HK-2 (cell line): ENCODE data around the gene ZMAT5.

Experiments used
- DNase-seq: peaks from one replicate; pipeline ENCODE4 v3.0.0-alpha.2; 2018; ENCODE audit not compliant: unreplicated experiment

ZMAT5 gene

DNA sequence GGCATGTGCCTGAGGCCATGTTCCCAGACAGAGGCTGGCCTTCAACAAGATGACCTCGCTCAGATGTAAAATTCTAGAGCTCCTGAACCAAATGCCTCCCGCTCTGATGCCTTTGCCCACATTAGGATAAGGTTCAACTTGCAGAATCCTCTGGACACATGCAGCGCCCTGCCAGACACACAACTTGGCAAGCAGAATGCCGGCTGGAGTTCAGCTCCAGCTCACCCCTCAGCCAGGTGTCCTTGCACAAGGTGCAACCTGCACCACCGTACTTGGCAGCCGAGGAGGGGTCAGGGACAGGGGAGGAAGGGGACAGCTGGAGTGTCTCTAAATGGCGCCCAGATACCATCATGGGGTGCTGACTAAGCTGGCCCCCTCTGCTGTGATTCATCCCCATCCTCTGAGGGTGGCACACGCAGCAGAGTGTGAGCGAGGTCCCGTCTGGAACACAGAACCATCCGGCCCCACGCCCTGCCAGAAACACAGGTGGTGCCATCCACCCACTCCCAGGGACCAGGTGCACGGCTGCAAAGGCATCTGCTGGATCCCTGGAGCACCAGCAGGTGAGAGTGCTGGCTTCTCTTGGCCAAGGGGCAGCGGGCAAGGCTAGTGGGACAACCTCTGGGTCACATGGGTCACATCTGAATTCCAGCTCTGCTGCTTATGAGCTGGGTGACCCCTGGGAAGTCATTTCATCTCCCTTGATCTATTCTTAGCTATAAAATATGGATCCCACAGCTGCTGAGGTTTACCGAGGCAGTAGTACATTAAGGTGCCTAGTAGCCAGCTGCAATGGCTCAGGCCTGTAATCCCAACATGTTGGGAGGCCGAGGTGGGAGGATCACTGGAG is 12.8 kb downstream of the ZMAT5 start:
- no peak for DNase-seq

DNA sequence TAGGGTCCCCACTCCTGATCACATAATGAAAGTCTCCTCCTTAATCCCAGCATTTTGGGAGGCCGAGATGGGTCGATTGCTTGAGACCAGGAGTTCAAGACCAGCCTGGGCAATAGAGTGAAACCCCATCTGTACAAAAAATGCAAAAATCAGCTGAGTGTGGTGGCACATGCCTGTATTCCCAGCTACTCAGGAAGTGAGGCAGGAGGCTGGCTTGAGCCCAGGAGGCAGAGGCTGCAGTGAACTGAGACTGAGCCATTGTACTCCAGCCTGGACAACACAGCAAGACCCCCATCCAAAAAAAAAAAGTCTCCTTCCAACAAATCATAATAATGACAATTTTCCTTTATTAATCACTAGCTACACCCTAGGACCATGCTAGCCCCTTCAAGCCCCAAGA is 15.1 kb downstream of the ZMAT5 start:
- DNase-seq = no peak

DNA sequence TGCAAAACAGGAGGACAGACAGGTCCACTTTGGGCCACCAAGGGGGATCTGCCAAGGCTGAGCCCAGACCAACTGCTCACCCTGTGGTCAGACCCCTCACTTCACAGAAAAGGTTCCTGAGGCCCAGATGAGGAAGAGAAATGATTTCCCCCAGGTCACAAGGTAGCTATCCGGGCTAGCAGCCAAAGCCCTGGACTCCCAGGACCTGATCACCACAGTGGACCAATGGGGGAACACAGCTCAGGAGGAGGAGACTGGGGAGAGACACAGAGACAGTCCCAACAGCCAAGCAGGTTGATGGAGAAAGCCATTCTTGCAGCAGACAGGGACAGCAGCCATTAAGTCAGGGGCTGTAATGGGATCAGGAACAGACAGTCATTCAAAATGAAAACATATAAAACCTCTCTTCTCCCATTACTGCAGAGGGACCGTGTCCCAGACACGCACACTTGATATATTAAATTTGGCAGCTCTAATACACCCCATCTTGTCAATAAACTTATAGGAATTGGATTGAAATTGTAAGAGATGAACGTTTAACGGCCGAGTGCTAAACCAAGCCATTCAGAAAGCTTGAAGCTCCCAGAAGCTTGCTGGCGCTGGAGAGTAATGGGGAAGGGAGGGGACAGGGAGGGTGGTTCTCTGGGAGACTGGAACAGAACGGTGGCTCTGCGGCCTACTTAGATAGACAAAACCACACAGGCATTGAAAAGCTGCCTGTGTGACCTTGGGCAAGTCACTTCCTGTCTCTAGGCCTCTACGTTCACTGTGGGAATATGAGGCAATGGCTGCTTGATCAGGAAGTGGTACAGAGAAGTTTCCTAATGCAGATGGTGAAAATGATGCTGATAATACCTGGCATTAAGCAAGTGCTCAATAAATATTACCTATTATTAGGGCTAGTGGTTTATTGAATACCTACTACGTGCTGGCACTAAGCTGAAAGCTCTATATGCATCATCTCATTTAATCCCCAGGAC is 16.0 kb downstream of the ZMAT5 start:
- no peak for DNase-seq

DNA sequence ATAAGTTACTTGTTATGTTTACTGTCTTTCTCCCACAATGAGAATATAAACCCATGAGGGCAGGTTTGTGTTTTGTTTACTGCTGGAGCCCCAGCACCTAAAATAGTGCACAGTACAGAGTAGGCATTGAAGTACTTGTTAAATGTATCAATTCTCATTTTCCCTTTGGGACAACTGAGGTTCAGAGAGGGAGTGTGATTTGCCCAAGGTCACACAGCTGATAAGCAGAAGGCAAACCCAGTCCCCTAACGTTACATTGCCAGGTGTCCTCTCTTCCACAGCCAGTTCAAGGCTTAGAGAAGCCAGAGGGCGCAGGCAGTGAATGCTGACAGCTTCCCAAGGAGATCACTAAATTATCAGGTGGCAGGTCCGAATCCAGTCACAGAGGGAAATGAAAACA is 16.8 kb downstream of the ZMAT5 start:
- no peak for DNase-seq

DNA sequence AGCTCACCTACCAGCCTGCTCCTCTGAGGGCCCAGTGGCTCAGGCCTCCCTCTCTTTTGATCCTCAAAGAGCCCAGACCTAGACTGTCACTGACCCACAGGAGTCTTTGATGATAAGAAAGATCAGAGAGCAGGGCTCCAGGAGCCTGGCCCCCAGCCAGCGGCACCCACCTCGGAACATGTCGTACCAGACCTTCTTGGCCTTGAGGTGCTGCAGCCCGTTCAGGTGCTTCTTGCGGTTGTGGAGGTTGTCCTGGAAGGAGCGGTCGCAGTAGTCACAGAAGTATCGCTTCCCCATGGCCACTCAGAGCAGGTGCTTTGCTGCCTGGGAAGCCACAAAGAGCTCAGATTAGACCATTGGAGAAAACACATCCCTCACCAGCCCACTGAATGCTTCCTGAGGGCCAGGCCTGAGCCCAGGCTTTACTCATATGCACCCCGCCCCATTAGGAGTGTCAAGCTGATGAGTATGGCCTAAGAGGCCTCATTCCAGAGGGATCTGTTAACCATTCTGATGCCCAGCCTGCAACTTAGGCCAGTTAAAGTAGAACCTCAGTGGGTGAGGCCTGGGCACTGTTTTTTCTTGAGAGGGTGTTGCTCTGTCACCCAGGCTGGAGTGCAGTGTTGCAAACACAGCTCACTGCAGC is 18.4 kb downstream of the ZMAT5 start:
- no peak for DNase-seq

DNA sequence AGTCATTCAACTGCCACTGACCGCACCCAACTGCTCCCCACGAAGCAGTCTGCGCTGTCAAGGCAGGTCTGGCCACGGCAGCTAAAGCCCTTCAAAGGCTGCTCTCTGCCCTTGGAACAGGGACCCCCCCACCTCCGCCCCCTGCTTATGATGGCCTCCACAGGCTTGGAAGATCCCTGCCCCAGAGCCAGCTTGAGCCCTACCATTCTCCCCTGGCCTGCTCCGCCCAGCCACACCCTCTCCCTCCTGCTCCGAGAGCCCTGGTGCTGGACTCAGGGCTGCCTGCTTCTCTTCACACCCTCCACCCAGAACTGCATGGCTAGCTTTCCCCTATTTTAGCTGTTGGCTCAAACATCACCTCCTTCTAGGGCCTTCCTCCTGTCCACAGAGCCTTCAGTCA is 19.0 kb downstream of the ZMAT5 start:
- no peak for DNase-seq

DNA sequence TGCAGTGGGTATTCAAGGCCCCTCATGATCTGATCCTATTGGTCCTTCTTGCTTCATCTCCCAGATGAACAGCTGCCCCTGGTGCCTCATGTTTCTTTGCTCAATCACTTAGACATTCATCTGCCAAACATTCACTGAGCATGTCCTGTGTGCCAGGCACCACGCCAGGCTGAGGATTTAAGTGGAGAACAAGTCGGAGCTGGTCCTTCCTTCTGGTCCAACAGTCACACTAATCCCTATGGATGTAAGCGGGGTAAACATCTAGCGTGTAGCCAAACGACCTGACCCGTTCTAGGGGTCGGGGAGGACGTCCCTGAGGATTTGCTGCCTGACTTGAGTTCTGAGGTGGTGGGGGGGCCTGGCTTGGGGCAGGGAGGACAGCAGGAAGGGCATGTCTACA is 21.9 kb downstream of the ZMAT5 start:
- DNase-seq = no peak

DNA sequence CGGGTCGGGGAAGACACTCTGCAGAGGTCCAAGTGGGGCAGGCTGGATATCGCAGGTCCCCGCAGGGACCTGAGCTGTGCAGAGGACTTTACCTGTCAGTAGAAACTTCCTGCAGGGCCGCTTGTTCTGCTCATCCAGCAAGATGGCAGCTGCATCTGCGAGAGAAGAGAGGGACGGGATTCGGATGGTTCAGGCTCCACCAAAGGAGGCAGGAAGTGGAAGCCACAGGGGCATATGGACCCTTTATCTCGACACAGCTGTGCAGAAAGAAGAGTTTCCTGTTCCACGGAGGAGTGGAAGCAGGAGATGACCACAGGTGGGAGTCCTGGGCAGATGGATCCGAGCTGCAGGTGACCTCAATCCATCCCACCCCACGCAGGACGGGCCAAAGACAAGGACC is 24.5 kb downstream of the ZMAT5 start:
- no peak for DNase-seq

DNA sequence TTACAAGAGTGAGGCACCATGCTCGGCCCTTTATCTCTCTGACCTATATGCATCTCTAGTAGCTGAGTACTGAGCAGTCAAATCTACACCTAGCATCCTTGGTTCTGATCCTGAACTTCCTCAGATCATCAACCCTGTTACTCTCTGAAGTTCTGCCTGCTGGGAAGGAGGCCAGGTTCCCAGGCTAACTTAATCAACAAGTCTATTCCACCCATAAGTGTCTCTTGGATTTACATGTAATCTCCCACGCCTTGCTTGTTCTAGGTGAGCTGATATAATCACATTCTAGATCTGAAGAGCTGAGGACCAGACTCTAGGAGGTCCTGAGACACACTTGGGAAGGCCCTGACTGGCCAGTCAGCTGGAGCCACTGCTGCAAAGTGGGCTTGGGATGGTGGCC is 24.9 kb downstream of the ZMAT5 start:
- no peak for DNase-seq

DNA sequence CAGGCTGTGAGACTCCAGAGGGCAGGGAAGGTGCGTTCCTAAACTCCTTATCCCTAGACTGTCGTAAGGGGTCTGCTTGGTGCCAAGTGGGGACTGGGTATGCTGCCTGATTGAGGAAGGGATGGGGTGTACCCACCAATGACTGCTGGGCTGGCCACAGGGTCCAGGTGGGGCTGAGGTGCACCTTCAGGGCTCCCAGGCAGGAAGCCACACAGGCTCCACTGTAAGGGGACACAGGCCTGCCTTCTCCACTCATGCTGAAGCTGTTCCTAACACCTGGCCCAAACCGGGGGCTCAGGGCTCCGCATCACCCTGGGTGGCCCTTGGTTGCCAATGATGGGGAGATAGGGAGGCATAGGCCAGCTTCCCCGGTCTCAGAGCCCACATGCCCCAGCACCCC is 26.6 kb downstream of the ZMAT5 start:
- DNase-seq = no peak

DNA sequence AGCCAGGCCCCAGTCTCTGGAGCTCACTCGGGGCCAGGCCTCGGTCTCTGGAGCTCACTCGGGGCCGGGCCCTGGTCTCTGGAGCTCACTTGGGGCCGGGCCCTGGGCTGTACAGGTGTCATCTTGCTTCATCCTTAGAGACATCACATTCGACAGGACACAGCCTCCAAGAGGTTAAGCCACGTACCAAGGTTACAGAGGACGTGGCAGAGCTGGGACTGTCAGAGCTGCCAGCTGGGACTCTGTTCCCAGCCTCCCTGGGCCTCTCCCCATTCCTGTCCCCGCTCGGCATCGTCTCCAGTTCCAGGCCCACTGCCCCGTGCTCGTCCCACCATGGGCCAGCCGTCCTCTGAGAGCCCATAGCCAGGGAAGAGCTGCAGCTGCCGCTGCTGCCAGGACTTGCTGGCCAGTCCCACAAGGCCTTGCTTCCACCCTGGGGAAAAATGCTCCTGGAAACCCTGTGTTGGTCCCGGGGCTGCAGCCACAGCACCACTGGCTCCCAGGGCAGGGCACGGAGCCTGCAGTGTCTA is 27.4 kb downstream of the ZMAT5 start:
- DNase-seq = no peak

DNA sequence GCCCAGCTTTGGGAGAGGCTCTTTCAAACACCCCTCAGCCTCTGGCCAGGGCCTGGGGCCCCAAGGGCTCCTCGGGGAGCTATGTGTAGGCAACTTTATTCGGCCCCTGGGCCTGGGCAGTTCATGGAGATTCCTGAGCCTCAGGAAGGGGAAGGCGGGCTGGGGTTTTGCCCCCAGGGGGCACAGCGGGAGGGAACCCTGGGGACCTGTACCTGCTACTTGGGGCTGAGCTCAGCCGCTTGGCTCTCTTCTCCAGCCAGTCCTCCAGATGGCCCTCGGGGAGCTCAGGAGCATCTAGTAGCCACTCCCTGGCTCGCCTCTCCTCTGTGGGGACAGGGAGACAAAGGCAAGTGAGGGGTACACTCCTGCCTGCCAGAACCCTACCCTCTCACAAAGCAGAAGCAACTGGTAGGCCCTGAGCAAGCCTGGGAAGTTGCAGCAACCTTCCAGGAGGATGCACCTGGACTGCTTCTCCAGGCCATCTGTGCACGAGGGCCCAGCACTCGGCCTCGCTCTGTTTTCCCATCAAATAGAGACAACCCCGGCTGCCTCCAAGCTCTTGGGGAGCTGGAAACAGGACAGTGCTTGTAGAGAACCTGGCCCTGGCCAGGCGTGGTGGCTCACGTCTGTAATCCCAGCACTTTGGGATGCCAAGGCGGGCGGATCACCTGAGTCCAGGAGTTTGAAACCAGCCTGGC is 28.5 kb downstream of the ZMAT5 start:
- DNase-seq = no peak

DNA sequence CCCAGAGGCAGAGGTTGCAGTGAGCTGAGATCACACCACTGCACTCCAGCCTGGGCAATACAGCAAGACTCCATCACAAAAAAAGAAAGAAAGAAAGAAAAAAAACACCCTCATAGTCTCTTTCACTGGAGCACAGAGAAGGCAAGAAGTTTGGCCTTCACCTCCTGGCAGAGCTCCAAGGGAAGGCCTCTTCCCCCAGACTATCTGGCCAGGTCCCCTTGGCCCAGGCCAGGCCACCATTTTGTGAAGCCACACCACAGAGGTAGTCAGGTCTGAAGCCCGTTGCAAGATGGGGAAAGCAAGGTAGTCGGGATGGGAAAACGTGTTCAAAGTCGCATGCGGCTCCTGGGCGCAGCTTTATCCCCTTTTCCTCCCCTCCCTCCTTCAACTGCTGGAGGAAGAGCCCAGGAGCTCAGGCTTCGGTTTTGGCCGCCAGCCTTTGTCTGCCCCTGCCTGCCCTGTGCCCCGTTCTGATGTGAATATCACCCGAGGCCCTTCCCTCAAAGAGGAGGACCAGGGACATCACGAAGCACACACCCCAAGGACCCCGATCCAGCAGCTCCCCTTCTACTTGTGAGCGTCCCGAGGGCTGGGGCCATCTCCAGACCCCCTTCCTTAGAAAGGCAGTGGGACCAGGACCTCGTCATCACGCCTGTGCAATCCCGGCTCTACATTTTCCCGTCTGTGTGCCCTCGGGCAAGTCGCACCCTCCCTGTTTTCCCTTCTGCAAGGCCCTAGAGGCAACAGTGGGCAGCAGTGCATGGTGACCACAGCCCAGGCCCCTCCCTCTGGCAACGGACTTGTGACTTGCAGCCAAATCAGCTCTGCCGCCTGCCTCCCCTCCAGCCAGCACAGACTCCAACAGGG is 29.3 kb downstream of the ZMAT5 start:
- DNase-seq = no peak

DNA sequence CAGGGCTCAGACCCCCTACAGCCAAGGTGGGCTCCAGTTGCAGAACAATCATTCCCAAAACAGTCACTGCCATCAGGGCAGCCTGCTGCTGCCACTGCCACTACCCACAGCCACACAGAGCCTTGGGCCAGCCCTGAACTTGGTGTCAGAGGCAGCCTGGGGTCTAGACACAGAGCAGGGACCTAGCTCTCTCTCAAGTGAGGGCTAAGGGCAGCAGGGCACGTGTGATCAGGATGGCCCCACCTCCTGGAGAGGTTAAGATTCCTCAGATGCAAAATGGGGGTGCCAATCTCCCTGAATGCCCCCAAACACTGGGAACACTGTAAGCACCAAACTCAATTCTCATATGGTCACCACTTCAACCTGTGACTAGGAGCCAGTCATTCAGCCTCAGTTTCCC is 31.4 kb downstream of the ZMAT5 start:
- no peak for DNase-seq

DNA sequence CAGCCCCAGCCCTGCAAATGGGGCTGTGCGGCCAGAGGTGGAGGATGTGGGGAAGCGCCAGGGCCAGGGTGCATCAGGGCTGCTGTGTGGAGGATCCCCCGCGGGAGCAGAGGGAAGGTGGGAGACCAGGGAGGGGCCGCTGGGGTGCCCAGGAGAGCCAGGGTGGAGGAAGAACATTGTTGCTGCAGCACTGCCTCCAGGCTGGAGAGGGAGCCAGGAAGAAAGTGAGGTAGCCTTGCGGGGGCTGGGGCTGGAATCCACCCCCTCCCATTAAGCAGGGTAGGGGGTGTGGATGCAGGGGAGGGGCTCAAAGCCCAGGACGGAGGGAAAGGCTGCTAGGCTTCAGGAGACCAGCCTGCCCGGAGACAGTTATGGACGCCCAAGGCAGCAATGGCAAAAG is 32.0 kb downstream of the ZMAT5 start:
- no peak for DNase-seq

DNA sequence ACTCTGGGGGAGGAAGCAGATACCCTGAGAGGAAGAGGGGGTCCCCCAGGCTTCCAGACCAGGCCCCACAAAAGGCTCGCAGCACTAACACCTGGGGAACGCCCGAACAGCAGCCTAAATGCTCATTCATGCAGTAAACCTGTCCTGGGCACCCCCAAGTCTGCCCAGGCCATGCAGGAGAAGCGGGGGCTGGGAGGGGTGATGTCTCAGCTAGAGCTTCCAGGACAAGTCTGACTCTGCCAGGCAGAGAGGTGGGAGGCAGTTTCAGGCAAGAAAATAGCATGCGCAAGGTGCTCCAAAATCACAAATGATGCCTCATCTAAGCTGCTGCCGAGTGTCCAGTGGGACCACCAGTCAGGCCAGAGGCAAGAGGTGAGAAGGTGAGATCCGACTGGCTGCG is 32.4 kb downstream of the ZMAT5 start:
- no peak for DNase-seq

DNA sequence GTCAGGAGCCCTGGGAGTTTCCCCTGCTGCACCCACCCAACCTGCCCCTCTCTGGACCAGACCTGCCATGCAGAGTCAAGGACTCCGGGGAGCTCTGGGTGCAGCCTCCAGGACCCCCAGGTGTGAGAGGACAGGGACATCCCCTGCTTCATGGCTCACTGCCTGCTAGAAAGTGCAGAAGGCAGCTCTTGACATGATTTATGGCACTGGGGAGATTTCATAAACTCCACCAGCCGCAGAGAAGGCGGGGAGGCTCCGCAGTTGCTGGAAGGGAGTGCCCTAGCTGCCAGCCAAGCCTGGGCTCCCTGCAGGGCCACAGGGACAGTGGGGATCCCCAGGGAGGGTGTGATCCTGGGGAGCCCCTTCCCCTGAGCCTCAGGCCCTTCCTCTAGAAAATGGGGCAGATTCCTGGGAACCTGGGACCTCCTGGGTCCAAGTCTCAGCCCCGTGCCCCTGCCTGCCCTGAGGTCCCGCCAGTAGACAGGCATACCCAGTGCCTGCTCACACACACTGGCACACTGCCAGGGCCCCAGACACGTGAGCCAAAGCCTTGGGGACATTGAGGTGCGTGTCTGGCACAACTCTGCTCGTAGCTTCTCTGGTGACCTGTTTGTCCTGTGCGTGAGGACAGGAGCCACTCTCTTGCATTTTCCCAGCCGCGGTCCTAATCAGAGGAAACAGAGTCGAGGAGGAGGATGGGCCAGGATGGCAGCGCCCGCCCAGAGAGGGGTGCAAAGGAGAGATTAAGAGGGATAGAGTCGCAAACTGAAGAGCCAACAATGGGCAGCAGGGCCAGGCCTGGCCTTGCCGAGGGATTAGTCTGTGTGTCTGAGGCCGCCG is 33.2 kb downstream of the ZMAT5 start:
- no peak for DNase-seq

DNA sequence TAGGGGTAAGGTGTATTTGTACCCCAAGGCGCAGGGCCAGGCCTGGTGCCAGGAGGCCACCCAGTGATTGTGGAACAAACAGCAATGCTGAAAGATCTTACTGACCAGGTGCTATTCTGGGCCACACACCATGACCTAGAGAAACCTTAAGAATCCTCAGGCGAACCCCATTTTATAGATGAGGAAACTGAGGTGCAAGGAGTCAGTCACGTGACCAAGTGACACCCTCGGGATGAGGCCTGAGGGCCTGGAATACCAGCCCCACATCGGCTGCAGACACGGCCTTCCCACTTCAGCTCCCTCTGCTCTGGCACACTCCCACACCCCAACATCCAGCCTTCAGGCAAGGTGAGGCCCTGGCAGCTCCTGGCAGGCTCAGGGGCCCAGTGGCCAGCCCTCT is 33.9 kb downstream of the ZMAT5 start:
- no peak for DNase-seq

DNA sequence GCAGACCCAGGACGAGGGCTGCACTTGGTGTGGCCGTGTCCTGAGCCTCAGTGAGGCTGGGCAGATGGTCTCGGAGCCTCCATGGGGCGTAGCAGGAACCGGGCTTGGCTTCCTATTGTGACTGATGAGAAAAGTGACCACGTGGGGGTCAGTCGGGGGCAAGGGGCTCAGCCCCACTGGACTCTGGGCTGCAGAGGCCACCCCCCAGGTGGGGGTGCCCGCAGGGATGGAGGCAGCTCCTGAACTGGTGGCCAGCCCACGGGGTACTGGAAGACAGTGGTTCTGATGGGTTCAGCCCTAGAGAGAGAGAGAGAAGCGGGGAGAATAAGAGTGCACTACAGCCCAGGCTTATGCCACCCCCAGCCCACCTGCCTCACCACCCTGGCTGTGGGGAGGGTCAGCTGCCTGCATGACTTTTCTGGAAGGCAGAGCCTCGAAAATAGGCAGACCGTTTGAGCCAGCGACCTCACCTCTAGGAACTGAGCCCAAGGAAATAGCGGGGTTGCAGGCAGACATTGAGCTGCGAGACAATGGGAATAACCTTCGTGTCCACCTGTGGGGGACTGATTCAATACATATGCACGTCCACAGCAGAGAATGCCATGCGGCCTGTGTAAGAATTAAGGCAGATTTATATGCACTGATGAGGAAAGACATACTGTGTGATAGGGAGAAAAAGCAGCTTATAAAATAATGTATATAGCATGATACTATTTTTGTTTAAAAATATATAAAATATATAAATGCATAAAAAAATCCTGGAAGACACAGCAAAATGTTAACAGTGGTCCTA is 35.6 kb downstream of the ZMAT5 start:
- DNase-seq = no peak
